ENCODE data around the gene COL18A1.

DNA sequence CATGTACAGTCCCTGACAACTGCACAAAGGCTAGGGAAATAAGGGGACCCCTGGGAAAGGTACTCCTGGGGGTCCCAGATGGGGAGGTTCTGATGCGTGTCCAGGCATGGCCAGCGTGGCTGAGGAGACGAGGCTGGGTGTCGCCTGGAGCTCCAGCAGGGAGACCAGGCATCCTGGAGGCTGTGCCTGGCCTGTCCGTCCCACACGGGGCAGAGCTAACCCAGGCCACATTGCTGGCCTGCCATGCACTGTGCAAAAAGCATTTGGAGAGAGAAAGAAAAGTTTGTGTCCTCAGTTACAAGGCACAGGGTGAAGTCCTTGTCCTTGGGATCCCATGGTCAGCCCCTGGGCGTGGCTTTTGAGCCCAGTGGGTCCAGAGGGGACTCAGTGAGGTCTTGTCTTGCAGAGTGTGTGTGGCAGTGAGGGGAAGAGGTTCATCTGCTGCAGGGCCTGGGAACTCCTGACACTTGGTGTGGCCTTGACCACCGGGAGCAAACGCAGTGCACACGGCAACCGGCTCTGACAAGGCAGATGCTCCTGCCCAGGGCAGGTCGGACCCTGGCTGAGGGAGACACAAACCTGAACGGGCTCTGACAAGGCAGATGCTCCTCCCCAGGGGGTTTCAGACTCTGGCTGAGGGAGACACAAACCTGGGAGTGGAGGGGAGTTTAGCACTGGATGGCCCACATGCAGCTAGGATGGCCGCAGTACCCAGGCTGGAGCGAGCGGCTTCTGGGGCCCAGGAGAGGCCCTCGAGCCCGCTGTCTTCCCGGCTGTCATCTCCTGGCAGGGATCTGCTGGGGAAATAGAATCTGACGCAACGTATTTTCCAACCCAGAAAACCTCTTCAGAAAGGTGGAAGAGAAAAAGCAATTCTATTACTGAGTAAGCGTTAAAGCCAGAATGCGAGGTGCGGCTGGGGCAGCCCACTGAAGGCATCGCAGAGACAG is 37.3 kb upstream of the COL18A1 start:
- no peak for TF ChIP-seq POLR2A (IDR thresholded peaks at IDR 0.05; ENCODE audit: low read length)
- no peak for TF ChIP-seq GATA1 (IDR thresholded peaks at IDR 0.05; ENCODE audit: low read depth, low read length)

All from erythroblast (primary cell).